Measurements from ENCODE around the gene WDR83. TPM values are rescaled to one million over a fixed set of nuclear protein-coding genes. Genes with fewer than 3 reads are reported as not detected.

The WDR83 gene
- total and polyA plus RNA-seq, 4 donors: 7.9 to 15.8 (median 11.8) TPM

DNA sequence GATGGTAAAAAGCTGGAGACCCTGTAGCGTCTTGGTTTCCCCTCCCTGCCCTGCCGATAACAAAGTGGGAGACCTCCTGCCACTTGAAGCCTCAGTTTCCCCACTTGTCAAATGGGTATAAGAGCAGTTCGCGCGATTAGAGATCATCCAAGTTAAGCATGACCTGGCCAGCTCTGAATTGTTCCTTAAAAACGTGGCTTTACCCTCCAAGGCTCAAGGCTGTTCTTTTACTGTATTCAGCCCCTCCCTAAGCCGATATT is 56.7 kb downstream of the WDR83 start:
- ATAC-seq (ENCODE audit: insufficient read depth, low FRiP score): no peak
- H3K9ac ChIP-seq (ENCODE audit: insufficient read depth in 1 of 2, low read length in 2 of 2): peak overlapping the region; percentile 26 to 57
- peaks cover 0 to 11% (median 9%) of the 10 kb centered on the region in 4 donors for H3K36me3 ChIP-seq (ENCODE audit: control insufficient read depth in 4 of 4, insufficient read depth in 4 of 4, low read length in 4 of 4)
- peak in 1 of 3 donors; percentile 19 for DNase-seq
- H3K4me1 ChIP-seq (ENCODE audit: control insufficient read depth in 5 of 5, insufficient read depth in 5 of 5, low read length in 5 of 5): peaks cover 0 to 25% (median 10%) of the 10 kb centered on the region in 5 donors
- no peaks in the 10 kb centered on the region for H3K9me3 ChIP-seq (ENCODE audit: control insufficient read depth in 4 of 4, insufficient read depth in 3 of 4, low read length in 3 of 4)
- WGBS, 2 donors: 0 to 3% methylated on average over 7 of the region's 7 CpGs
- TF ChIP-seq CTCF (IDR thresholded peaks at IDR 0.05; ENCODE audit: control extremely low read depth, extremely low read depth): no peak
- peak overlapping the region; percentile 35 for H3K4me3 ChIP-seq
- peak overlapping the region; percentile 37 to 82 for H3K27ac ChIP-seq (ENCODE audit: low read depth in 1 of 2, low read length in 1 of 2)
- H3K27me3 ChIP-seq (ENCODE audit: control insufficient read depth in 3 of 3, insufficient read depth in 3 of 3, low read length in 2 of 3): no peaks in the 10 kb centered on the region

- 3 to 6% methylated on average over 28 of the region's 28 CpGs for WGBS, 2 donors
- peak; percentile 80 to 84 (median 82) for DNase-seq
- ATAC-seq (ENCODE audit: insufficient read depth, low FRiP score): peak; percentile 28
These were observed 57.2 kb downstream of the WDR83 start, which contains the start of gene TNPO2 for GRCh38 chr19:12723641-12724426. TSS of gene TNPO2 (minus strand) at chr19:12723932. CDS start at chr19:12720977, 2,955 bp downstream.

More at GRCh38 chr19:12723641-12724426, 57.2 kb downstream of the WDR83 start, which contains the start of gene TNPO2:
- H3K9me3 ChIP-seq (ENCODE audit: control insufficient read depth in 4 of 4, insufficient read depth in 3 of 4, low read length in 3 of 4): no peaks in the 10 kb centered on the region
- H3K4me3 ChIP-seq: peak within 1 kb of the TSS; percentile 35
- H3K27ac ChIP-seq (ENCODE audit: low read depth in 1 of 2, low read length in 1 of 2): peak within 1 kb of the TSS; percentile 37 to 82
- peaks cover 0 to 25% (median 10%) of the 10 kb centered on the region in 5 donors for H3K4me1 ChIP-seq (ENCODE audit: control insufficient read depth in 5 of 5, insufficient read depth in 5 of 5, low read length in 5 of 5)
- H3K9ac ChIP-seq (ENCODE audit: insufficient read depth in 1 of 2, low read length in 2 of 2): peak within 1 kb of the TSS; percentile 57 to 61
- H3K36me3 ChIP-seq (ENCODE audit: control insufficient read depth in 4 of 4, insufficient read depth in 4 of 4, low read length in 4 of 4): peaks cover 0 to 7% (median 5%) of the 10 kb centered on the region in 4 donors
- H3K27me3 ChIP-seq (ENCODE audit: control insufficient read depth in 3 of 3, insufficient read depth in 3 of 3, low read length in 2 of 3): no peaks in the 10 kb centered on the region
- TF ChIP-seq CTCF (IDR thresholded peaks at IDR 0.05; ENCODE audit: control extremely low read depth, extremely low read depth): no peak

Small RNAs within 50 kb of the gene (small RNA-seq; reads per million reads assigned to genes)
- 81.8 reads per million, percentile 98 among the genes with 10 or more reads in this experiment for gene SNORD41 (ENCODE audit: low replicate concordance)

Other genes with a start within 250 kb of the WDR83 start
- 1 to 10 TPM; 3.3 to 9.4 TPM for gene ZNF443, start 225.8 kb upstream of the WDR83 start, total RNA-seq
- 1 to 10 TPM; 1.4 to 2.6 TPM for gene ZNF443, start 225.8 kb upstream of the WDR83 start, polyA plus RNA-seq
- 10 to 100 TPM in 1 of 2 donors, 1 to 10 TPM in 1; 2.6 to 14.6 TPM for gene ZNF709, start 182.0 kb upstream of the WDR83 start, total RNA-seq
- gene ZNF709, start 182.0 kb upstream of the WDR83 start, polyA plus RNA-seq: 1 to 10 TPM in 1 of 2 donors, under 1 TPM in 1; 0.64 to 1.3 TPM
- 10 to 100 TPM; 11.1 to 26.3 TPM for gene ZNF564, start 115.3 kb upstream of the WDR83 start, total RNA-seq
- 1 to 10 TPM; 5.2 to 5.3 TPM for gene ZNF564, start 115.3 kb upstream of the WDR83 start, polyA plus RNA-seq
- gene ZNF490, start 56.0 kb upstream of the WDR83 start, total RNA-seq: 10 to 100 TPM in 1 of 2 donors, 1 to 10 TPM in 1; 7.7 to 10.4 TPM
- under 1 TPM; 0.94 to 0.96 TPM for gene ZNF490, start 56.0 kb upstream of the WDR83 start, polyA plus RNA-seq
- gene ZNF791, start 55.9 kb upstream of the WDR83 start, total RNA-seq: 10 to 100 TPM; 20.7 to 33.4 TPM
- gene ZNF791, start 55.9 kb upstream of the WDR83 start, polyA plus RNA-seq: 10 to 100 TPM in 1 of 2 donors, 1 to 10 TPM in 1; 5.5 to 10.1 TPM
- 100 to 1,000 TPM in 1 of 2 donors, 10 to 100 TPM in 1; 38.7 to 160 TPM for gene MAN2B1, start 65 bp upstream of the WDR83 start, total RNA-seq
- 100 to 1,000 TPM in 1 of 2 donors, 10 to 100 TPM in 1; 93.2 to 118 TPM for gene MAN2B1, start 65 bp upstream of the WDR83 start, polyA plus RNA-seq
- gene DHPS, start 15.1 kb downstream of the WDR83 start, total RNA-seq: 10 to 100 TPM; 65.0 to 78.8 TPM
- 10 to 100 TPM; 70.7 to 80.8 TPM for gene DHPS, start 15.1 kb downstream of the WDR83 start, polyA plus RNA-seq
- not detected for gene GNG14, start 21.2 kb downstream of the WDR83 start, total RNA-seq
- gene GNG14, start 21.2 kb downstream of the WDR83 start, polyA plus RNA-seq: not detected
- 10 to 100 TPM; 10.7 to 17.1 TPM for gene FBXW9, start 29.8 kb downstream of the WDR83 start, total RNA-seq
- gene FBXW9, start 29.8 kb downstream of the WDR83 start, polyA plus RNA-seq: 10 to 100 TPM in 1 of 2 donors, 1 to 10 TPM in 1; 6.8 to 13.0 TPM
- gene TNPO2, start 57.1 kb downstream of the WDR83 start, total RNA-seq: 10 to 100 TPM; 54.7 to 63.0 TPM
- gene TNPO2, start 57.1 kb downstream of the WDR83 start, polyA plus RNA-seq: 10 to 100 TPM; 29.5 to 31.5 TPM
- gene TRIR, start 67.9 kb downstream of the WDR83 start, total RNA-seq: 100 to 1,000 TPM in 1 of 2 donors, 10 to 100 TPM in 1; 77.2 to 144 TPM
- gene TRIR, start 67.9 kb downstream of the WDR83 start, polyA plus RNA-seq: 100 to 1,000 TPM; 226 to 422 TPM
- gene GET3, start 70.7 kb downstream of the WDR83 start, total RNA-seq: 10 to 100 TPM; 33.4 to 75.0 TPM
- 100 to 1,000 TPM in 1 of 2 donors, 10 to 100 TPM in 1; 78.8 to 112 TPM for gene GET3, start 70.7 kb downstream of the WDR83 start, polyA plus RNA-seq
- gene BEST2, start 85.0 kb downstream of the WDR83 start, total RNA-seq: not detected
- under 1 TPM in 1 of 2 donors, not detected in 1; 0.02 TPM for gene BEST2, start 85.0 kb downstream of the WDR83 start, polyA plus RNA-seq
- gene HOOK2, start 108.7 kb downstream of the WDR83 start, total RNA-seq: 10 to 100 TPM; 46.9 to 67.4 TPM
- gene HOOK2, start 108.7 kb downstream of the WDR83 start, polyA plus RNA-seq: 10 to 100 TPM; 39.8 to 54.3 TPM
- 100 to 1,000 TPM; 121 to 205 TPM for gene JUNB, start 124.7 kb downstream of the WDR83 start, total RNA-seq
- gene JUNB, start 124.7 kb downstream of the WDR83 start, polyA plus RNA-seq: 100 to 1,000 TPM; 111 to 689 TPM
- 100 to 1,000 TPM; 166 to 196 TPM for gene PRDX2, start 135.0 kb downstream of the WDR83 start, total RNA-seq
- gene PRDX2, start 135.0 kb downstream of the WDR83 start, polyA plus RNA-seq: 100 to 1,000 TPM; 132 to 181 TPM
- 1 to 10 TPM; 1.8 to 2.2 TPM for gene THSD8, start 135.3 kb downstream of the WDR83 start, total RNA-seq
- 1 to 10 TPM in 1 of 2 donors, under 1 TPM in 1; 0.10 to 6.2 TPM for gene THSD8, start 135.3 kb downstream of the WDR83 start, polyA plus RNA-seq
- 10 to 100 TPM in 1 of 2 donors, 1 to 10 TPM in 1; 7.5 to 16.1 TPM for gene RNASEH2A, start 139.8 kb downstream of the WDR83 start, total RNA-seq
- gene RNASEH2A, start 139.8 kb downstream of the WDR83 start, polyA plus RNA-seq: 10 to 100 TPM in 1 of 2 donors, 1 to 10 TPM in 1; 7.3 to 11.1 TPM
- gene RTBDN, start 167.8 kb downstream of the WDR83 start, total RNA-seq: not detected
- not detected for gene RTBDN, start 167.8 kb downstream of the WDR83 start, polyA plus RNA-seq
- under 1 TPM; 0.55 to 0.88 TPM for gene MAST1, start 171.7 kb downstream of the WDR83 start, total RNA-seq
- gene MAST1, start 171.7 kb downstream of the WDR83 start, polyA plus RNA-seq: under 1 TPM; 0.08 to 0.26 TPM
- gene DNASE2, start 214.6 kb downstream of the WDR83 start, total RNA-seq: 10 to 100 TPM; 31.2 to 68.0 TPM
- gene DNASE2, start 214.6 kb downstream of the WDR83 start, polyA plus RNA-seq: 10 to 100 TPM; 32.2 to 72.3 TPM
- 1 to 10 TPM in 1 of 2 donors, under 1 TPM in 1; 0.28 to 3.0 TPM for gene KLF1, start 220.4 kb downstream of the WDR83 start, total RNA-seq
- gene KLF1, start 220.4 kb downstream of the WDR83 start, polyA plus RNA-seq: under 1 TPM; 0.26 to 0.61 TPM
- gene GCDH, start 224.4 kb downstream of the WDR83 start, total RNA-seq: 10 to 100 TPM; 24.0 to 31.3 TPM
- 10 to 100 TPM; 15.6 to 33.8 TPM for gene GCDH, start 224.4 kb downstream of the WDR83 start, polyA plus RNA-seq